Measurements from ENCODE around the gene CGB5. TPM values are rescaled to one million over a fixed set of nuclear protein-coding genes. Genes with fewer than 3 reads are reported as not detected.

Gene CGB5
- polyA plus RNA-seq, 1 of the 3 experiments (the other 2 are of a cell fraction) = 0.16 TPM

DNA sequence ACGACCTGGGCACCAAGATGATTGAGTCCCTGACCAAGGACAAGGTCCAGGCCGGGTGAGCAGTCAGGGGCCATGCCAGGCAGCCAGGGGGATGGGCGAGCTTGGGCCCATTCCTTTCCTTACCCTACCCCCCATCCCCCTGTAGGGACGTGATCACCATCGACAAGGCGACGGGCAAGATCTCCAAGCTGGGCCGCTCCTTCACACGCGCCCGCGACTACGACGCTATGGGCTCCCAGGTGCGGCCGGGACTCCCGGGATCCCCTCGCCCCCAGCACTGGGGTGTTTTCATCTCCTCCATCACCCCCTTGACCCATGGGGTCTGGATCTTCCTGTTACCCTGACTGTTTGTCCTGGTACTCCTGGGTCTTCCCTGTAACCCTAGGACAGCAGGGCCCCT lies 33.8 kb upstream of the CGB5 start:
- TF ChIP-seq ELF1 (IDR thresholded peaks at IDR 0.05) (no peak), RCOR1 (IDR thresholded peaks at IDR 0.05; ENCODE audit: low read length) (no peak), TEAD4 (IDR thresholded peaks at IDR 0.05; ENCODE audit: borderline replicate concordance, insufficient read depth) (no peak), FOSL2 (IDR thresholded peaks at IDR 0.05; ENCODE audit: borderline replicate concordance, low read depth) (no peak), SMC3 (IDR thresholded peaks at IDR 0.05; ENCODE audit: low read depth, low read length) (no peak), RAD21 (IDR thresholded peaks at IDR 0.05; ENCODE audit: low read length) (no peak), FOXJ3 (CRISPR knock-in tag; IDR thresholded peaks at IDR 0.05) (no peak), JUND (IDR thresholded peaks at IDR 0.05) (no peak), MEF2A (IDR thresholded peaks at IDR 0.05; ENCODE audit: borderline replicate concordance, low read depth) (no peak), RXRA (IDR thresholded peaks at IDR 0.05; ENCODE audit: borderline replicate concordance, low read depth) (no peak), POLR2AphosphoS5 (IDR thresholded peaks at IDR 0.05; ENCODE audit: low read depth, low read length) (no peak)
- TF ChIP-seq, protein P1, sequence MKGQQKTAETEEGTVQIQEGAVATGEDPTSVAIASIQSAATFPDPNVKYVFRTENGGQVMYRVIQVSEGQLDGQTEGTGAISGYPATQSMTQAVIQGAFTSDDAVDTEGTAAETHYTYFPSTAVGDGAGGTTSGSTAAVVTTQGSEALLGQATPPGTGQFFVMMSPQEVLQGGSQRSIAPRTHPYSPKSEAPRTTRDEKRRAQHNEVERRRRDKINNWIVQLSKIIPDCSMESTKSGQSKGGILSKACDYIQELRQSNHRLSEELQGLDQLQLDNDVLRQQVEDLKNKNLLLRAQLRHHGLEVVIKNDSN (IDR thresholded peaks at IDR 0.05; ENCODE audit: borderline replicate concordance, low read depth) = no peak
- TF ChIP-seq, protein P2, sequence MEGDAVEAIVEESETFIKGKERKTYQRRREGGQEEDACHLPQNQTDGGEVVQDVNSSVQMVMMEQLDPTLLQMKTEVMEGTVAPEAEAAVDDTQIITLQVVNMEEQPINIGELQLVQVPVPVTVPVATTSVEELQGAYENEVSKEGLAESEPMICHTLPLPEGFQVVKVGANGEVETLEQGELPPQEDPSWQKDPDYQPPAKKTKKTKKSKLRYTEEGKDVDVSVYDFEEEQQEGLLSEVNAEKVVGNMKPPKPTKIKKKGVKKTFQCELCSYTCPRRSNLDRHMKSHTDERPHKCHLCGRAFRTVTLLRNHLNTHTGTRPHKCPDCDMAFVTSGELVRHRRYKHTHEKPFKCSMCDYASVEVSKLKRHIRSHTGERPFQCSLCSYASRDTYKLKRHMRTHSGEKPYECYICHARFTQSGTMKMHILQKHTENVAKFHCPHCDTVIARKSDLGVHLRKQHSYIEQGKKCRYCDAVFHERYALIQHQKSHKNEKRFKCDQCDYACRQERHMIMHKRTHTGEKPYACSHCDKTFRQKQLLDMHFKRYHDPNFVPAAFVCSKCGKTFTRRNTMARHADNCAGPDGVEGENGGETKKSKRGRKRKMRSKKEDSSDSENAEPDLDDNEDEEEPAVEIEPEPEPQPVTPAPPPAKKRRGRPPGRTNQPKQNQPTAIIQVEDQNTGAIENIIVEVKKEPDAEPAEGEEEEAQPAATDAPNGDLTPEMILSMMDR (IDR thresholded peaks at IDR 0.05) = no peak
- TF ChIP-seq, protein P3, sequence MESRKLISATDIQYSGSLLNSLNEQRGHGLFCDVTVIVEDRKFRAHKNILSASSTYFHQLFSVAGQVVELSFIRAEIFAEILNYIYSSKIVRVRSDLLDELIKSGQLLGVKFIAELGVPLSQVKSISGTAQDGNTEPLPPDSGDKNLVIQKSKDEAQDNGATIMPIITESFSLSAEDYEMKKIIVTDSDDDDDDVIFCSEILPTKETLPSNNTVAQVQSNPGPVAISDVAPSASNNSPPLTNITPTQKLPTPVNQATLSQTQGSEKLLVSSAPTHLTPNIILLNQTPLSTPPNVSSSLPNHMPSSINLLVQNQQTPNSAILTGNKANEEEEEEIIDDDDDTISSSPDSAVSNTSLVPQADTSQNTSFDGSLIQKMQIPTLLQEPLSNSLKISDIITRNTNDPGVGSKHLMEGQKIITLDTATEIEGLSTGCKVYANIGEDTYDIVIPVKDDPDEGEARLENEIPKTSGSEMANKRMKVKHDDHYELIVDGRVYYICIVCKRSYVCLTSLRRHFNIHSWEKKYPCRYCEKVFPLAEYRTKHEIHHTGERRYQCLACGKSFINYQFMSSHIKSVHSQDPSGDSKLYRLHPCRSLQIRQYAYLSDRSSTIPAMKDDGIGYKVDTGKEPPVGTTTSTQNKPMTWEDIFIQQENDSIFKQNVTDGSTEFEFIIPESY (IDR thresholded peaks at IDR 0.05; ENCODE audit: borderline replicate concordance, low read depth) = no peak
- POLR2A ChIA-PET = interaction anchor here (1.2 to 2.4 kb wide), 2 partner anchors 8 to 10 kb away, joined by 7 read pairs; partner anchors contain the start of gene LHB
- H3K36me3 ChIP-seq (replicated peaks in 1 of 2; ENCODE audit: control insufficient read depth in 1 of 2, insufficient read depth in 2 of 2, low read length in 1 of 2) = peaks cover 9 to 59% of the 10 kb centered on the region in 2 experiments

More for the DNA sequence above, 33.8 kb upstream of the CGB5 start:
- Histone ChIP-seq H4K20me1 (ENCODE audit: insufficient read depth) (no peaks in the 10 kb centered on the region), H3K4me1 (ENCODE audit: control insufficient read depth in 1 of 2, insufficient read depth in 2 of 2, low read depth in 1 of 2, low read length in 1 of 2) (no peaks in the 10 kb centered on the region), H3K4me2 (no peak overlapping the region), H3K79me2 (ENCODE audit: insufficient read depth) (no peaks in the 10 kb centered on the region), H3F3A (replicated peaks; ENCODE audit: insufficient read depth) (peaks cover 7% of the 10 kb centered on the region), H3K4me3 (ENCODE audit: low read depth in 2 of 2, low read length in 1 of 2) (no peak overlapping the region), H3K9me2 (no peaks in the 10 kb centered on the region), H3K9me3 (no peaks in the 10 kb centered on the region), H3K27ac (ENCODE audit: low read depth in 2 of 2, low read length in 1 of 2) (no peak overlapping the region), H3K9ac (no peak overlapping the region), H3K27me3 (ENCODE audit: insufficient read depth) (no peaks in the 10 kb centered on the region), H2AFZ (ENCODE audit: low read depth) (no peak overlapping the region)
- CTCF ChIA-PET = interaction anchor here (0.6 to 8.6 kb wide), 5 partner anchors 8 to 224 kb away, joined by 3 to 68 read pairs (median 5); partner anchors contain the start of gene RUVBL2
- 96% methylated on average over 17 of the region's 18 CpGs for WGBS (ENCODE audit: low lambda C conversion rate)
- DNase-seq = no peak

All from SK-N-SH (cell line).